Fibroblast of skin of scalp (primary cell): Measurements from ENCODE around the gene CHAC1.

Experiments used
- DNase-seq: peaks from one replicate; pipeline ENCODE4 v3.0.0-alpha.2; 2013

The CHAC1 gene

GRCh38 chr15:40925495-40925862, 27.8 kb upstream of the CHAC1 start:
- no peak for DNase-seq

- DNase-seq, result no peak
These were observed 27.2 kb upstream of the CHAC1 start for GRCh38 chr15:40925863-40926658.

- no peak for DNase-seq
These were observed 26.4 kb upstream of the CHAC1 start for GRCh38 chr15:40926659-40927494.

GRCh38 chr15:40927495-40927872, 25.8 kb upstream of the CHAC1 start:
- DNase-seq, result no peak

- no peak for DNase-seq
These were observed 25.1 kb upstream of the CHAC1 start for GRCh38 chr15:40927873-40928806.

- DNase-seq, result no peak
These were observed 24.2 kb upstream of the CHAC1 start, which contains the start of gene DLL4 for GRCh38 chr15:40928821-40929659. TSS of gene DLL4 (plus strand) at chr15:40929340. CDS start at chr15:40929669, 329 bp downstream.

GRCh38 chr15:40929660-40930429, 23.4 kb upstream of the CHAC1 start:
- no peak for DNase-seq

GRCh38 chr15:40930430-40931299, 22.6 kb upstream of the CHAC1 start:
- no peak for DNase-seq

- DNase-seq, result no peak
These were observed 21.8 kb upstream of the CHAC1 start for GRCh38 chr15:40931300-40932142.

- DNase-seq, result no peak
These were observed 21.1 kb upstream of the CHAC1 start for GRCh38 chr15:40932156-40932555.

- DNase-seq, result no peak
These were observed 20.4 kb upstream of the CHAC1 start for GRCh38 chr15:40932649-40933516.

GRCh38 chr15:40933517-40933902, 19.8 kb upstream of the CHAC1 start:
- DNase-seq, result no peak

GRCh38 chr15:40934457-40934856, 18.8 kb upstream of the CHAC1 start:
- no peak for DNase-seq

GRCh38 chr15:40936234-40936708, 17.0 kb upstream of the CHAC1 start:
- no peak for DNase-seq

GRCh38 chr15:40936709-40937666, 16.3 kb upstream of the CHAC1 start:
- peak; percentile 43 for DNase-seq

- no peak for DNase-seq
These were observed 15.3 kb upstream of the CHAC1 start for GRCh38 chr15:40937762-40938535.
